ENCODE results near the gene KRT86. TPM values are rescaled to one million over a fixed set of nuclear protein-coding genes. Genes with fewer than 3 reads are reported as not detected.

Gene KRT86
- total RNA-seq, 5 donors from 2014 or later (not counting 1 experiment from before 2014, with no cell fraction given), result 0.35 TPM; not detected in 4

DNA sequence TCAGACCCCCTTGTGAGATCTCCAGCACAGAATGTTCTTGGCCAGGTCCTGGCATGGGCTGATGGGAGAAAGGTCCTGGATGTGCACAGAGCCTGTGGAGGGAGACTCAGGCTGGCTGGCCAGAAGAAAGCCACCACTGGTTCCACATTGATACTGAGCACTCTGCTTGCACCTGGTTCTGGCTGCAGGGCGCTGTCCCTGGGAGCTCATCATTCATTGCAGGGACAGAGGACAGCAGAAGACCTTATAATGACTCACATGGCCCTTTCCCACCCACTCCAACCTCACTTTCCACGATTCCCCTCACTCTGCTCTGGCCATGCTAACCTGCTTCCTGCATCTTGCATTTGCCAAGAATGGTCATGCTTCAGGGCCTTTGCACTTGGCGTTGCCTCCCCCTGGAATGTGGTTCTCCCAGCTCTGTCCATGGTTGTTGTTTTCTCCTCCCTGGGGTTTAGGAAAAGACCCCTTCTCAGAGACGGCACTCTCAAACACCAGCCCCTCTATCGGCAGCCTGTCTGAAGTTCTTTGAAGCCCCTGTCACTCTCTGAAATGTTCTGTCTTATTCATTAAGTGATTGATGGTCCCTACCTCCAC is 31.1 kb upstream of the KRT86 start:
- Histone ChIP-seq H3K9me3 (no peaks in the 10 kb centered on the region), H3K36me3 (ENCODE audit: control insufficient read depth in 2 of 2, extremely low read depth in 1 of 2, insufficient read depth in 1 of 2, low read length in 1 of 2) (no peaks in the 10 kb centered on the region), H3K27ac (ENCODE audit: low read length) (peak overlapping the region; percentile 42), H3K4me3 (ENCODE audit: control insufficient read depth in 1 of 2, extremely low read depth in 1 of 2, low read length in 1 of 2) (no peak overlapping the region), H3K4me1 (ENCODE audit: control insufficient read depth in 1 of 2, extremely low read depth in 1 of 2, insufficient read depth in 2 of 2, low read length in 2 of 2) (peaks cover 0 to 17% of the 10 kb centered on the region in 2 experiments), H3K27me3 (replicated peaks in 1 of 2; ENCODE audit: control insufficient read depth in 2 of 2, extremely low read depth in 1 of 2, insufficient read depth in 2 of 2, low read length in 1 of 2) (peaks cover 2 to 29% of the 10 kb centered on the region in 2 experiments)
- peaks cover 4 to 9% of the 10 kb centered on the region in 2 donors for H3K27me3 Mint-ChIP-seq
- peak overlapping the region in 1 of 3 donors; percentile 35 for H3K4me3 Mint-ChIP-seq
- ChIA-PET CTCF (interaction anchor here in 1 of 2 donors (0.7 kb wide), 1 partner anchor 1250 kb away, joined by 4 read pairs; no protein-coding TSS in a partner anchor), POLR2A (no interaction called here)
- ATAC-seq (replicated peaks in 1 of 4) (no peak), DNase-seq (no peak)
- H3K9me3 Mint-ChIP-seq, result no peaks in the 10 kb centered on the region
- H3K36me3 Mint-ChIP-seq, result no peaks in the 10 kb centered on the region
- H3K27ac Mint-ChIP-seq, result peak overlapping the region; percentile 73 to 89
- WGBS (ENCODE audit: insufficient coverage), result 78% methylated on average over 3 of the region's 5 CpGs
- H3K4me1 Mint-ChIP-seq, result peaks cover 13 to 35% (median 17%) of the 10 kb centered on the region in 3 donors

DNA sequence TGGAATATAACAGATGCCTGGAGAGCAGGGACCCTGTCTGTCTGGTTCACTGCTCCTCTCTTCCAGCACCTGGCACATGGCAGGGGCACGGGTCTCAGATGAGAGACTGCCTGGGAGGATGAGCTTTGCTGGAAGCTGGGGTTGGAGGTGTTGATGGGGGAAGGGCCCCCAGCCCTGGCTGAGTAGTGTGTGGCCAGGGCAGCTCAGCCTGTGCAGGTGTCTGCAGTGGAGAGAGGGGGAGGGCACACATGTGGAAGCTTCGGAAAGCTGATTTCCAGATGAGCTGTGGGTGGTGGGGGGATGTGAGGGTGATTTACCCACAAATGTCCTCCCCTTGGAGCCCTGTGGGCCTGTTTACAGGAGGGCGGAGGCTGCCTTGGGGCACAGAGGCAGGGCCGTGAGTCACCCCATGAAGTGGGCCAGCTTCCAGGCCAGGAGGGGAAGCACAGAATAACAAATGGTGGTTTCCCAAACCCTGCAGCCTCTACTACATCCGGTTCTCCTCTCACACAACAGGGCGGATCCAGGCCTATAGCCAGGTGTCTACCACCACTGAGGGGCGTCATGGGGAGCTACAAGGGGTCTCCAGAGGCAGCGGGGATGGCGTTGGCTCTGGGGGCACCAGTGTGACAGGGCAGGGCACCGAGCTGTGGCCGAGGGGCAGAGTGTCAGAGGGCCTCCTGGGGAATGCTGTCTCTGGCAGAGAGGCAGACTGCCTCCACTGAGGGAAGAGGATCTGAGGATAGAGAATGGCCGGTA is 30.4 kb upstream of the KRT86 start:
- Histone ChIP-seq H3K36me3 (ENCODE audit: control insufficient read depth in 2 of 2, extremely low read depth in 1 of 2, insufficient read depth in 1 of 2, low read length in 1 of 2) (no peaks in the 10 kb centered on the region), H3K9me3 (no peaks in the 10 kb centered on the region), H3K4me3 (ENCODE audit: control insufficient read depth in 1 of 2, extremely low read depth in 1 of 2, low read length in 1 of 2) (no peak overlapping the region), H3K4me1 (ENCODE audit: control insufficient read depth in 1 of 2, extremely low read depth in 1 of 2, insufficient read depth in 2 of 2, low read length in 2 of 2) (peaks cover 0 to 17% of the 10 kb centered on the region in 2 experiments), H3K27ac (ENCODE audit: low read length) (peak overlapping the region; percentile 42), H3K27me3 (replicated peaks in 1 of 2; ENCODE audit: control insufficient read depth in 2 of 2, extremely low read depth in 1 of 2, insufficient read depth in 2 of 2, low read length in 1 of 2) (peaks cover 2 to 36% of the 10 kb centered on the region in 2 experiments)
- Mint-ChIP-seq H3K36me3 (no peaks in the 10 kb centered on the region), H3K9me3 (no peaks in the 10 kb centered on the region), H3K4me1 (peaks cover 13 to 35% (median 17%) of the 10 kb centered on the region in 3 donors), H3K27me3 (peaks cover 8 to 15% of the 10 kb centered on the region in 2 donors), H3K4me3 (peak overlapping the region in 2 of 3 donors; percentile 29 to 35), H3K27ac (peak overlapping the region; percentile 73 to 89)
- ChIA-PET CTCF (interaction anchor here in 1 of 2 donors (1.2 kb wide), 1 partner anchor 34 kb away, joined by 3 read pairs; no protein-coding TSS in a partner anchor), POLR2A (no interaction called here)
- WGBS (ENCODE audit: insufficient coverage), result 40% methylated on average over 9 of the region's 12 CpGs
- peak in 33 of 35 experiments; percentile 4 to 70 (median 34) for DNase-seq
- ATAC-seq (replicated peaks in 1 of 4), result peak; percentile 93 to 97 (median 96)

DNA sequence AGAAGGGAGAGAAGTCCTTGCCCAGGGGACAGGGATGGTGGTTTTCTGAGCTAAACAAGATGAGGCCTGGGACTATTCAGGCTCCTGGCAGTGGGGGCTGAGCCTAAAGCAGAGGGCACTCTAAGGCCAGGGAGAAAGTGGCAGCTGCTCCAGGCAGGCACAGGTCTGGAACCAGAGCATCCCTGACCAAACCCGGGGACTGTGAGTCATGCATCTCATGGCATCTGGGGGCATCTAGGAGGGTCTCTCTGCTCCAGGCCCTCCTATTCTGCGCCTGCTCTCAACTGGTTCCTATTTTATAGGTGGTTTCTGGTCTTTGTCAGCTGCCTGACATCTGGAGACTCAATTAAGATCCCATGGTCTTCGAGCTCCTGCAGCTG is 29.8 kb upstream of the KRT86 start:
- Histone ChIP-seq H3K4me1 (ENCODE audit: control insufficient read depth in 1 of 2, extremely low read depth in 1 of 2, insufficient read depth in 2 of 2, low read length in 2 of 2) (peaks cover 0 to 17% of the 10 kb centered on the region in 2 experiments), H3K27ac (ENCODE audit: low read length) (peak overlapping the region; percentile 35), H3K9me3 (no peaks in the 10 kb centered on the region), H3K27me3 (replicated peaks in 1 of 2; ENCODE audit: control insufficient read depth in 2 of 2, extremely low read depth in 1 of 2, insufficient read depth in 2 of 2, low read length in 1 of 2) (peaks cover 2 to 38% of the 10 kb centered on the region in 2 experiments), H3K4me3 (ENCODE audit: control insufficient read depth in 1 of 2, extremely low read depth in 1 of 2, low read length in 1 of 2) (no peak overlapping the region), H3K36me3 (ENCODE audit: control insufficient read depth in 2 of 2, extremely low read depth in 1 of 2, insufficient read depth in 1 of 2, low read length in 1 of 2) (no peaks in the 10 kb centered on the region)
- DNase-seq, result no peak
- peaks cover 15 to 37% (median 20%) of the 10 kb centered on the region in 3 donors for H3K4me1 Mint-ChIP-seq
- H3K36me3 Mint-ChIP-seq, result no peaks in the 10 kb centered on the region
- ChIA-PET POLR2A (no interaction called here), CTCF (interaction anchor here in 1 of 2 donors (1.2 kb wide), 1 partner anchor 33 kb away, joined by 3 read pairs; no protein-coding TSS in a partner anchor)
- H3K27ac Mint-ChIP-seq, result peak overlapping the region in 1 of 2 donors; percentile 89
- H3K4me3 Mint-ChIP-seq, result no peak overlapping the region
- peak in 1 of 4 experiments; percentile 7 for ATAC-seq (replicated peaks in 1 of 4)
- WGBS (ENCODE audit: insufficient coverage), result 57% methylated on average over 1 of the region's 3 CpGs
- no peaks in the 10 kb centered on the region for H3K9me3 Mint-ChIP-seq
- H3K27me3 Mint-ChIP-seq, result peaks cover 13 to 19% of the 10 kb centered on the region in 2 donors

DNA sequence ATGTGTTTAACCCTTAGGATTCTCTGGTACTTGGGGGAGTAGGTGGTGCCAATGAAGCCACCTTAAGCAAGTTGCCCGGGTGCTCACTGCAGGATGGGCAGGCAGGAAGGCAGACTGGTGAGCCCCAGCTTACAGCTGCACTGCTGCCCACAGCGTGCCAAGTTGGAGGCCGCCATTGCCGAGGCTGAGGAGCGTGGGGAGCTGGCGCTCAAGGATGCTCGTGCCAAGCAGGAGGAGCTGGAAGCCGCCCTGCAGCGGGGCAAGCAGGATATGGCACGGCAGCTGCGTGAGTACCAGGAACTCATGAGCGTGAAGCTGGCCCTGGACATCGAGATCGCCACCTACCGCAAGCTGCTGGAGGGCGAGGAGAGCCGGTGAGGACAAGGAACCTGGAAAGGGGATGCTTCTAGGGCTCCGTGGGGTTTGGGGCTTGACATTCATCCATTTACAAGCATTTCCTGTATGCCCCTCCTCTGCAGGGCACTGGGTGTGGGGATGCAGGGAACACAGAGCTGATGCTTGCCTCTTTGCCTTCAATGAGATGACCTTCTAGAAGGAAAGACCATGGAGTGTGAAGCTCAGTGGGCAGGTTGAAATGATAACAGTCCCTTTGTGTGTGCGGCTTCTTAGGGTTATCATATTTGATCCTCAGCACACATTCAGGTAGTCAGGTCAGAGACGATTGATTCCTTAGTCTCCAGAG is 29.0 kb upstream of the KRT86 start:
- POLR2A ChIA-PET, result no interaction called here
- DNase-seq, result no peak

DNA sequence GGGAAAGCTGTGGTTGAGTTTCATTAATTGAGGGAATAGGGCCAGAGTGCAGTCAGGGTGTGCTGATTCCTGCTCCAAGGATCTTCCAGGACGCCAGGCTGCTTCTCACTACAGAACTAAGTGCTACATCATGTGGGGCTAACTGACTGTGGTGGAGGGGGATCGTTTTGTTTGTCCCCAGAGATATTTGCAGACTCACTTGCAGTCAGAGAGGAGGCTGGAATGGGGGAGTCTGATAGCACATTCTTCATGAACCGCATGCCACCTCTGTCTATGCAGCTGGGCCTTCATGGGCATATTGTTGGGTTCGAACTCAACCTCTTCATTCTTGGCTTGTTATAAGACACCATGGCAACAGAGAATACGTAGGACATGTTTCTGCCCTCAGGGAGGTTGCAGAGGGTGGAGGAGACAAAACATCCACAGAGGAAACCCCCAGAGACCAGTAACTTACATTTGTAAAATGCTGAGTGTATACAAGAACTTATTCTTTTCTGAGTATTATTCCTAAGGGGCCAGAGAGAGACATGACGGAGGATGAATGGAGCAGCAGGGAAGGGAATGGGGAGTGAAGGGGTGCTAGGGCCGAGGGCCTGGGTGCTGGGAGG is 28.4 kb upstream of the KRT86 start:
- ATAC-seq (replicated peaks in 1 of 4) (no peak), DNase-seq (no peak)
- WGBS (ENCODE audit: insufficient coverage), result 70% methylated on average over 2 of the region's 7 CpGs
- ChIA-PET POLR2A (no interaction called here), CTCF (interaction anchor here in 1 of 2 donors (0.5 kb wide), 1 partner anchor 473 kb away, joined by 3 read pairs; no protein-coding TSS in a partner anchor)
- Mint-ChIP-seq H3K9me3 (no peaks in the 10 kb centered on the region), H3K4me1 (peaks cover 20 to 45% (median 25%) of the 10 kb centered on the region in 3 donors), H3K36me3 (no peaks in the 10 kb centered on the region), H3K4me3 (no peak overlapping the region), H3K27ac (peak overlapping the region; percentile 36 to 53), H3K27me3 (peaks cover 19 to 27% of the 10 kb centered on the region in 2 donors)
- Histone ChIP-seq H3K4me1 (ENCODE audit: control insufficient read depth in 1 of 2, extremely low read depth in 1 of 2, insufficient read depth in 2 of 2, low read length in 2 of 2) (peaks cover 0 to 17% of the 10 kb centered on the region in 2 experiments), H3K4me3 (ENCODE audit: control insufficient read depth in 1 of 2, extremely low read depth in 1 of 2, low read length in 1 of 2) (no peak overlapping the region), H3K36me3 (ENCODE audit: control insufficient read depth in 2 of 2, extremely low read depth in 1 of 2, insufficient read depth in 1 of 2, low read length in 1 of 2) (no peaks in the 10 kb centered on the region), H3K27me3 (replicated peaks in 1 of 2; ENCODE audit: control insufficient read depth in 2 of 2, extremely low read depth in 1 of 2, insufficient read depth in 2 of 2, low read length in 1 of 2) (peaks cover 3 to 43% of the 10 kb centered on the region in 2 experiments), H3K27ac (ENCODE audit: low read length) (no peak overlapping the region), H3K9me3 (no peaks in the 10 kb centered on the region)

More for the DNA sequence above, 29.0 kb upstream of the KRT86 start:
- Histone ChIP-seq H3K27ac (ENCODE audit: low read length) (no peak overlapping the region), H3K4me3 (ENCODE audit: control insufficient read depth in 1 of 2, extremely low read depth in 1 of 2, low read length in 1 of 2) (no peak overlapping the region), H3K36me3 (ENCODE audit: control insufficient read depth in 2 of 2, extremely low read depth in 1 of 2, insufficient read depth in 1 of 2, low read length in 1 of 2) (no peaks in the 10 kb centered on the region), H3K4me1 (ENCODE audit: control insufficient read depth in 1 of 2, extremely low read depth in 1 of 2, insufficient read depth in 2 of 2, low read length in 2 of 2) (peaks cover 0 to 17% of the 10 kb centered on the region in 2 experiments), H3K27me3 (replicated peaks in 1 of 2; ENCODE audit: control insufficient read depth in 2 of 2, extremely low read depth in 1 of 2, insufficient read depth in 2 of 2, low read length in 1 of 2) (peaks cover 3 to 43% of the 10 kb centered on the region in 2 experiments), H3K9me3 (no peaks in the 10 kb centered on the region)
- Mint-ChIP-seq H3K36me3 (no peaks in the 10 kb centered on the region), H3K4me1 (peaks cover 20 to 42% (median 25%) of the 10 kb centered on the region in 3 donors), H3K9me3 (no peaks in the 10 kb centered on the region), H3K27ac (peak overlapping the region in 1 of 2 donors; percentile 55), H3K27me3 (peaks cover 19 to 25% of the 10 kb centered on the region in 2 donors), H3K4me3 (no peak overlapping the region)
- 92% methylated on average over 12 of the region's 20 CpGs for WGBS (ENCODE audit: insufficient coverage)
- CTCF ChIA-PET, result interaction anchor here in 1 of 2 donors (0.5 to 1.2 kb wide), 2 partner anchors 32 to 473 kb away, joined by 3 read pairs; no protein-coding TSS in a partner anchor
- no peak for ATAC-seq (replicated peaks in 1 of 4)
